SK-N-MC (cell line): Measurements from ENCODE around the gene DCLK1.

Source experiments
- EZH2 ChIP-seq: fragments of 200-600 bp; sonication (generic); IDR thresholded peaks from one replicate; pipeline ENCODE4 v1.6.1; 2017; ENCODE audit warnings: antibody characterized with exemption
- FOXP2 ChIP-seq: optimal IDR thresholded peaks from 2 replicates; pipeline ENCODE3; 2011; ENCODE audit warnings: mild to moderate bottlenecking, moderate library complexity; ENCODE audit not compliant: insufficient read depth; ENCODE audit errors: extremely low read length, control extremely low read depth
- POLR2AphosphoS5 ChIP-seq: IDR thresholded peaks from 2 replicates; pipeline ENCODE4 v1.6.1; 2012; ENCODE audit warnings: mild to moderate bottlenecking, low read depth, low read length, borderline replicate concordance

DNA sequence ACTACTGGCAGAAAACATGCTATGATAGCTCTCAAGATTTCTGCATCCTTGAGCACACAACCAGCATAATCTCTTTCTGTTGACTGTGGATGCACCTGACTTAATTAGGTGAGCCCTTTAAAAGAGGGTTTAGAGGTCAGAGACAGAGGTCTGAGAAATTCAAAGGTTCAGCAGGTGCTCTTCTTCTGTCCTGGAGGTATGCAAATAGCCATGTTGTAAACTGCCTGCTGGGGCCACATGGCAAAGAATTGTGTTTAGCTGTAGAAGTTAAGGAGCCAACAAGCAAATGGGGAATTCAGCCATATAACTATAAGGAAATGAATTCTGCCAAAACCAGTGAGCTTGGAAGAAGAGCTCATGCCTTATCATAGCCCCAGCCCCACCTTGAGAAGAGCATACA is 11.6 kb upstream of the DCLK1 start:
- TF ChIP-seq EZH2 (no peak), POLR2AphosphoS5 (no peak), FOXP2 (no peak)
